ENCODE data around the gene TBC1D22B.
"Not testable (repeated sequence)": the region's sequence is repeated elsewhere in the genome, so short reads cannot be mapped to it uniquely, and the experiment has no call there.

Gene TBC1D22B

DNA sequence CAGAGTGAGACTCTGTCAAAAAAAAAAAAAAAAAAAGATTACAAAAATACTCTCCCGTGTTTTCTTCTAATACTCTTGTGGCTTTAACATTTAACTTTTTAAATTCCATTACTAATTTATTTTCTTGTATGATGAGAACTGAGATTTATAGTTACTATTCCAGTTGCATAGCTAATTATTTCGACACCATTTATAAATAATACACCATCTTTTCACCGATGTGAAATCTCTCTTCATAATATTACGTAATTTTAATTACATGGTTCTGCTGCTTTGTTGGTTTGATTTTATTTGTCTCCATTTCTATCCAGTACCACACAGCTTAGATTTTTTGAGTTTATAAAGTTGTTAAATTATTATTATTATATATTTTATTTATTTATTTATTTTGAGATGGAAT is 42.4 kb downstream of the TBC1D22B start:
- Mint-ChIP-seq H3K4me1 (no peaks in the 10 kb centered on the region), H3K36me3 (peaks cover 86% of the 10 kb centered on the region), H3K4me3 (no peak overlapping the region), H3K27ac (no peak overlapping the region), H3K9me3 (no peaks in the 10 kb centered on the region)
- no peak for DNase-seq (ENCODE audit: low spot score in 2 of 2)
- ATAC-seq, result no peak

DNA sequence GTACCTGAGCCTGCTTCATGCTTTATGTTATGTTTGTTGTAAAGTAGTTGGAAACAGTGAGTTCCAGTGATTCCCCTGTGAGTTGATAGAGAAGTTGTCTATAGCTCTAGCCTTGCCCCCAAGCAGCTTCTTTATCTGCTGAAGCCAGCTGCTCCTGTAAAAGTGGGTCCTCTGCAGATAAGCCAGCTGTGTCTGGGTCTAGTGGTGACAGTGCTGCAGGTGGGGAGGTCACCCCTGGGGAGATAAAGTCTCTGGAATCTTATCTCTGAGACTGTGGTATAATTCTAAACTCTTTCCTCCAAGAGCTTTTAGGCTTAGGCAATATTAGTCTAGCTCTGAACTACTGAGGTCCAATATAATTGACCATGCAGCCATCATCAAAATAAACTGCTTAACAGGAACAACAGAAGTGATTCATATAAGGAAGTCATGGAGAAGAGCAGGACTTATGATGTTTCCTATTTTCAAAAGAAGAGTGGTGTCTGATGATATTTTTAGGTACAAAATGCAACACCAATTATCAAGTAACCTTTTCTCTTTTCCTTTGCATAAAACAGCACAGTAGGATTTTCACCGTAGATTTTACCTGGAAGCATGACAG is 44.6 kb downstream of the TBC1D22B start:
- ATAC-seq (no peak), DNase-seq (ENCODE audit: low spot score in 2 of 2) (no peak)
- Mint-ChIP-seq H3K27ac (peak overlapping the region; percentile 15), H3K4me1 (no peaks in the 10 kb centered on the region), H3K36me3 (peaks cover 80% of the 10 kb centered on the region), H3K9me3 (no peaks in the 10 kb centered on the region), H3K4me3 (no peak overlapping the region)

DNA sequence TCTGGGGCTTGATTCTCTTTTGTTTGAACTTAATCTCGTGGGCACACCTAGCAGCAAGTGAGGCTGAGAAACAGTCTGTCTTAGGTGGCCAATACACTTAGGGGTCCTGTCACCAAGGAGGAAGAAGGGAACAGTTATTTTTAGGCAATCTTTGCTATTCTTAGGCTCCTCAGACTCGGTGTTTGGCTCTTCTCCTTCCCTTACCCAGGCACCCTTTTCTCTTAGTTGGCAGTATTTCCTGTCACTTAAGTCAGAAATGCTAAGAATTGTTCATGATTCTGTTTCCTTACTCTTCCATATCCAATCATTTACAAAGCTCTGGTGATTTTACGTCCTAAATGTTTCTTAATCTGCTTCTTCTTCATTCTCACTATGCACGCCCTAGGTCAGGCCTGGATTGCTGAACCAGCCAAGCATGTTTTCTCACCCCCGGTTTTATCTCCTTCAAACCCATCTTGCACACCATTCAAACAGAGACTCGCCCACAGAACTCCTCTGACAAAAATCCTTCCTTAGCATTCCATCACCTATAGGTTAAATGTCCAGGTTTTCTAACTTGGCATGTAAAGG is 45.6 kb downstream of the TBC1D22B start:
- ATAC-seq (no peak), DNase-seq (ENCODE audit: low spot score in 2 of 2) (no peak)
- Mint-ChIP-seq H3K9me3 (no peaks in the 10 kb centered on the region), H3K4me3 (no peak overlapping the region), H3K27ac (no peak overlapping the region), H3K36me3 (peaks cover 80% of the 10 kb centered on the region), H3K4me1 (no peaks in the 10 kb centered on the region)

DNA sequence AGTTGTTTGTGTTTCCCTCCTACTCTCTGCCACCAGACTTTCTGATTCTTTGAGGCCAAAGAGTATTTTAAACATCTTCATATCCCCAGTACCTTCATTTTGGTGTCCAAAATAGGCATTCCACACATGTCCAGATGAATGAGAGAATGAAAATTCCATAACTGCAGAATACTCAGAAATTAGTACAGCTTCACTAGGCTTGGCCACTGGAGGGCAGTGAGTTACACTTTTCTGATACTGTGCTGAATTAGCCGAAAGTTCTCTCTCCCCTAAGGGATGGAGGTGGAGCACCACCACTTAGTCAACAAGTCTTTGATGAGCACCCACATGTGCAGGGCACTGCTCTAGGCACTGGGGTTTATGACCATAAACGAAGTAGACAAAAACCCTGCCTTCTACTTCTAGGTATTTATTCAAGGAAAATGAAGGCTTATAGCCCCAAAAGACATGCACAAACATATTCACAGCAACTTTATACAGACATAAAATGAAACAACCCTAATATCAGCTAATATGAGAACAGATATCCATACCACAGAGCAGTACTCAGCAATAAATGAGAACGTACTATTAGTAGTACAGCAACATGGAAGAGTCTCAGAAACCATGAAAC is 46.4 kb downstream of the TBC1D22B start:
- H3K36me3 Mint-ChIP-seq, result peaks cover 74% of the 10 kb centered on the region
- no peaks in the 10 kb centered on the region for H3K9me3 Mint-ChIP-seq
- no peaks in the 10 kb centered on the region for H3K4me1 Mint-ChIP-seq
- H3K4me3 Mint-ChIP-seq, result no peak overlapping the region
- ATAC-seq (peak; percentile 51), DNase-seq (ENCODE audit: low spot score in 2 of 2) (no peak)
- no peak overlapping the region for H3K27ac Mint-ChIP-seq

DNA sequence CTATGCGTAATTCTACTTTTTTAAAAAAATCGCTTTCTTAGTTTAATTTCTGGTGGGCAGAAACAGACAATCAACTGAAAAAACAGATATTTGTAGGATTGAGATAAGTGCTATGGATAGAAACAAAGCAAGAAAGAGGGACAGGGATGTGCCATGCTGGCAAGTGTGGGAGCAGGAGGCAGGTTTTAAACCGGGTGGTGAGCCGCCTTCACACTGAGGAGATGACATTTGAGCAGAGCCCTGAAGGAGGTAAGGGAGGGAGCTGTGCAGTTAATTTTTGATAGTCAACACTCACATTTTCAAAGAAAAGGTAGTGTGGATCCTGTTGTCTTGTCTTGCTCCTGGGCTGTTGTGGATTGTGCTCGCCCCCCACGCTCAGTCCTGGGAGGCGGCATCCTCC is 47.2 kb downstream of the TBC1D22B start:
- Mint-ChIP-seq H3K27ac (no peak overlapping the region), H3K4me3 (no peak overlapping the region), H3K4me1 (no peaks in the 10 kb centered on the region), H3K9me3 (no peaks in the 10 kb centered on the region), H3K36me3 (peaks cover 72% of the 10 kb centered on the region)
- DNase-seq (ENCODE audit: low spot score in 2 of 2) (no peak), ATAC-seq (no peak)

DNA sequence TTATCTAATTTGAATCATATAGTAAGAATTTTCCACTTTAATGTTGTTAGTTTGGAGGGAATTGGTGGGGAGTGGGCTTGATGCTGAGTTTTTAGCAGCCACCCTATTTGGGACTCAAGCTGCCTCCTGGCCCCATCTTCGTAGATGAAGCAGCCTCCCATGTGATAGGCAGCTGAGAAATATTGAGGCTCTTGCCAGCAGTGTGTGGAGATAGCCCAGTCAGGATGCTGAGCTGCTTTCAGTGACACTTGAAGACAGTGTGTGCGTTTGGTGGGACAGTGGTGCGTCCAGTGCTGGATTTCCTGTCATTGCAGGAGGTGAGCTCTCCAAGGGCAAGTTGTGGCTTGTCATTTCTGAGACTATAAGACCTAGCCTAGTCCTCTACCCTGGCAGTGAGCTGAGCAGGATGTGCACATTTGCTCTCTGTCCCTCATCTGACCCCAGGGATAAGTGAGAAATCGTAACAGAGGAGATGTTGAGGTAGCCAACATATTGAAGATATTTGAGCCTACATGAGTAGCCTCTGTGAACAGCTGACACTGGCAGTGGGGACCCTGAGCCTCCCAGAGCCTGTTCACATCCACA is 48.4 kb downstream of the TBC1D22B start:
- no peaks in the 10 kb centered on the region for H3K4me1 Mint-ChIP-seq
- H3K36me3 Mint-ChIP-seq, result peaks cover 66% of the 10 kb centered on the region
- H3K4me3 Mint-ChIP-seq, result no peak overlapping the region
- peak overlapping the region; percentile 23 for H3K27ac Mint-ChIP-seq
- no peak for DNase-seq (ENCODE audit: low spot score in 2 of 2)
- ATAC-seq, result no peak
- H3K9me3 Mint-ChIP-seq, result no peaks in the 10 kb centered on the region

DNA sequence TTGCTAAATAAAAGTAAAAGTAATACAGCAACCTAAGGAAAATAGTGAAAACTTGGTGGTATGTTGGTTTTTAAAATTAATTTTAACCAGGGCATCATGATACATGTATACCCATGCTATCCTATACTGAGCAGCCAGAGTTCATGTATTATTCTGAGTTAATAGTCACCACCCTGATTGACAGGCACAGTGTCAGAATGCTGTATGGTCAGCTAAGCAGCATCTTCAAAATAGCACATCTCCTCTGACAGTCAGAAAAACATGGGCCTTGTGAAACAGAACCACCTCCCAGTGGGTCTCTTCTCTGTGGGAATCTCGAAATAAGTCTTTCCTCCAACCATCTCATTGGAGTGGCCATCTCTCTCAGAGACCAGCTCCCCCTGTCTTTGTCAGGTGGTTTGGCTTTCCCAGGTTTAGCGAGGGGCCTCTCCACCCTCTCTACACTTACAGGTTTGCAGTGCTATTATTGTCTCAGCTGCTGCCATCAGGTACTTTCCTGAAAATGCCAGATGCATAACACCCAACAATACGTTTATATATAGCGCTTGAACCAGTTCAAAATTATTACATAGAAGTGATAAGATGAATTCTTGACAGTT is 49.2 kb downstream of the TBC1D22B start:
- no peaks in the 10 kb centered on the region for H3K4me1 Mint-ChIP-seq
- no peak overlapping the region for H3K4me3 Mint-ChIP-seq

DNA sequence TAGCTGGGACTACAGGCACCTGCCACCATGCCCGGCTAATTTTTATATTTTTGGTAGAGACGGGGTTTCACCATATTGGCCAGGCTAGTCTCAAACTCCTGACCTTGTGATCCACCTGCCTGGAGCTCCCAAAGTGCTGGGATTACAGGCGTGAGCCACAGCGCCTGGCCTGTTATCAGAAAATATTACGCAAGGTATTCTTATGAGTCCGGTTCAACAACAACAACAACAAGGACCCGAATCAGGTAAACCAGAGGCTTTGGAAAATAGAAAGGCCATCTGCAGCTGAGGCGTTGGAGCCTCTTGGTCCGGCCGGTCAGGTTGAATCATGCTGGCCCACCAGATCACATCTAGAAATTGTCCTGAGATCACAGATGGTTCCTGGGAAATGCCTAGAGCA is 49.9 kb downstream of the TBC1D22B start:
- not testable (repeated sequence) for H3K9me3 Mint-ChIP-seq; H3K27ac Mint-ChIP-seq; ATAC-seq; H3K4me3 Mint-ChIP-seq; DNase-seq (ENCODE audit: low spot score in 2 of 2); H3K4me1 Mint-ChIP-seq
- H3K36me3 Mint-ChIP-seq, result peaks cover 67% of the 10 kb centered on the region

More for the DNA sequence above, 49.2 kb downstream of the TBC1D22B start:
- Mint-ChIP-seq H3K27ac (no peak overlapping the region), H3K9me3 (no peaks in the 10 kb centered on the region), H3K36me3 (peaks cover 67% of the 10 kb centered on the region)
- ATAC-seq (no peak), DNase-seq (ENCODE audit: low spot score in 2 of 2) (no peak)

DNA sequence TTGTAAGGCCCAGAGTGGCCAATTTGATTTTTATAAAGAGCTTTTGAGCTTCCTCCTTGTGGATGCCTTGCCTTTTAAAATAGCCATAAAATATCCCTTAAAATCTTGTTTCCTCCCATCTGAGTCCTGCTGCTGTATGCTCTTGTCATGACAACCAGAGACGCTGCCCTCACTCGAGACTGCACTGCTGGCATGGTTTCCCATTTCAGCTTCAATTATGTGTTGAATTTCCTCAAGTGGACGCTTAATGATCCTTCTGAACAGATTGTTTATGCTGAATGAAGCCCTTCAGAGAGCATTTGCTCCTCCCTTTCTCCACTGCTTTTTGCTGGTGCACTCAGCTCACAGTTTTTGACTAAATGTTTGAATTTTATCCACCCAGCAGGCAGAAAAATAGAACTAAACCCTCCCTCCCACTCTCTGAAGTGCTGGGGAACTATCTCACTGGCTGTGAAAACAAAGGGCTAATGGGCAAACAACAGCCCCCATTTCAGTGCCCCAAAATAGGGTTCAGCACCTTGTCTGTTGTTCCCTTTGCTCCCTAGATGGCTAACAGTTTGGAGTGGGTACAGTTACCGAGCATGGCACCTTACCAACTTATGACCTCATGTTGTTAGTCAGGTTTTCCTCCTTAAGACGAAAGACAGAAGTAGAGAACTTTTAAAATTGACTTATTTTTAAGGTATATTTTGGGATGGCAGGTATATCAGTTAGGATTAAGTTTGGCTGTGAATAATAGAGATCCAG is 50.7 kb downstream of the TBC1D22B start:
- no peaks in the 10 kb centered on the region for H3K9me3 Mint-ChIP-seq
- no peak for ATAC-seq
- DNase-seq (ENCODE audit: low spot score in 2 of 2), result no peak
- H3K36me3 Mint-ChIP-seq, result peaks cover 64% of the 10 kb centered on the region
- no peak overlapping the region for H3K27ac Mint-ChIP-seq
- no peaks in the 10 kb centered on the region for H3K4me1 Mint-ChIP-seq
- H3K4me3 Mint-ChIP-seq, result no peak overlapping the region

DNA sequence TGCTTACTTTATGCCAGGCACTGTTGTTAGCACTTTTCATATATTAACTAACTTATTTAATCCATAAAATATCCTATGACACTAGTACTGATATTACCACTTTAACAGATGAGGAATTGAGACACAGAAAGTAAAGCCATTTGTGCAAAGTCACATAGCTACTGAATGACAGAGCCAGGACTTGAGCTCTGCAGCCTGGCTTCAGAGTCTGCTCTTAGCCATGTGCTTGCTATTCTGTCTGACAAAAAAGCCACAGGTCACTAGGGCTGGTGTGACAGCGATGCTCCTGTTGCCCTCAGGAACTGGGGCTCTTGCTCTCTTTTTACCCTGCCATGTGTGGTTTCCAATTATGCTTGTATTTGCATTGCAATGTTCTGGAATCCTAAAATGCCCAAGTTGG is 51.5 kb downstream of the TBC1D22B start:
- H3K36me3 Mint-ChIP-seq, result peaks cover 63% of the 10 kb centered on the region
- DNase-seq (ENCODE audit: low spot score in 2 of 2) (no peak), ATAC-seq (no peak)
- no peaks in the 10 kb centered on the region for H3K4me1 Mint-ChIP-seq
- no peak overlapping the region for H3K4me3 Mint-ChIP-seq
- H3K9me3 Mint-ChIP-seq, result no peaks in the 10 kb centered on the region
- no peak overlapping the region for H3K27ac Mint-ChIP-seq

DNA sequence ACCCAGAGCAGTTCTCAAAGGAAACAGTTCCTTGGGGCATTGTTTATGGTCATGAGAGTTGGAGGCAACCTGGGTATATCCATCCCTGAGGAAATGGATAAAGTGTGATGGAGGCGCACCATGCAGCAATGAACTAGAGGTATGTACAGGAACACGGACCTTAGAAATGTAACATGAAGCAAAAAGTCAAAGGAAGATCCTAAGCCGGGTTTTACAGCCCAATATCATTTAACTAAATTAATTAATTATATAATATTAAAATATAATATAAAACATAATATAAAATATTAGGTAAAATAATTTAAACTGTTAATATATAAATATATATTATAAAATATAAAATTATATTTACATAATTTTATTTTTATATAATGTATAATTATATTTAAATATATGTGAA is 52.1 kb downstream of the TBC1D22B start:
- ATAC-seq (no peak), DNase-seq (ENCODE audit: low spot score in 2 of 2) (no peak)
- Mint-ChIP-seq H3K27ac (no peak overlapping the region), H3K9me3 (no peaks in the 10 kb centered on the region), H3K4me3 (no peak overlapping the region), H3K4me1 (peaks cover 2% of the 10 kb centered on the region), H3K36me3 (peaks cover 57% of the 10 kb centered on the region)

DNA sequence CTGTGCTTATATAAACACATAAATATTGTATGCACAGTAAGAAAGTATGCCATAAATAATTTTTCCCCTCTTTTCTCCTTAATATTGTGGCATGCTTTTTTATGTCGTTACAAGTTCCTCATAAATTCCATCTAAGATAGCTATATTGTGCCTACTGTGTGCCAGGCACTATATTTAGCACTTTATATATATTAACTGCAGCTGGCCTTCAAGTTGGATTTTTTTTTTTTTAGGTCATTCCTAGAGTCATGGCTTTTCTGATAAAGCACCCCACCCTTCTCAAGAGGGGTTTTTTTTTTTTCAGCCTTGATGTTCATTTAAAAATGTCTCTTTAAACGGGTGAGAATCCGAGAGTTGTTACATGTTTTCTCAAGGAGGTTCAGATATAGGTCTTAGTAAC is 53.4 kb downstream of the TBC1D22B start:
- Mint-ChIP-seq H3K4me1 (peaks cover 6% of the 10 kb centered on the region), H3K36me3 (peaks cover 51% of the 10 kb centered on the region), H3K27ac (no peak overlapping the region), H3K4me3 (no peak overlapping the region), H3K9me3 (no peaks in the 10 kb centered on the region)
- DNase-seq (ENCODE audit: low spot score in 2 of 2) (no peak), ATAC-seq (no peak)

DNA sequence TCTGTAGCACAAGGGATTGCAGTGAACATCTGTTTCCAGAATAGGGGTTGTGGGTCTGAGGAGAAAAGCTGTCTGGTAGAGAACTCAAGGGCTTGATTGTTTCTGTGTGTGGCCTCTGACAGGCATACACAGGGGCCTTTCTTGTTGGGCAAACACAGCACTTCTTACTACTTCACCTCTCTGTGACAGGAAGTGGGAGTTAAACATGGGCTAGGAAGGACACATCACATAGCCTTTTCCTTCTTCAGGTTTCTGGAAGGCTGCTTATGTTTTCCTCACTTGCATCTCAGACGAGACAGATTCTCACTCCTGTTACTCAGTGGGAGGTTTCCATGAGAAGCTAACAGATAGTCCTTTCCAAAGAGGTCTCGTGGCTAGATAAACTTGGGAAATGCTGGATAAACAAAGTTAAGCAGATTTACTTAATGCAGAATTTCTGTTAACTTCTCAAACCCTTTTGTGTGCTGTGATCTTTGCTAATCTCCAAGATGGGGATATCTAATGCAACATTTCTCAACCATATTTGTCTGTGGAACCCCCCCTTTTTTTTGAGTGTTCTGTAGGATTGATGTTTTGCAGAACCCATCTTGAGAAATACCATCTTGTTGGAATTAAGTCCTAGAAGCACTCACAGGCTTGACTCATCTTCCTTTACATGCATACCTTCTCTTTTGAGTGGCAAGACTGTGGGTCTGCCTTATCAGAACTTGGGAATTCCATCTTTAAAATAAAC is 54.3 kb downstream of the TBC1D22B start:
- H3K36me3 Mint-ChIP-seq, result peaks cover 48% of the 10 kb centered on the region
- no peaks in the 10 kb centered on the region for H3K9me3 Mint-ChIP-seq
- no peak overlapping the region for H3K27ac Mint-ChIP-seq
- peaks cover 6% of the 10 kb centered on the region for H3K4me1 Mint-ChIP-seq
- H3K4me3 Mint-ChIP-seq, result no peak overlapping the region
- DNase-seq (ENCODE audit: low spot score in 2 of 2) (no peak), ATAC-seq (no peak)

DNA sequence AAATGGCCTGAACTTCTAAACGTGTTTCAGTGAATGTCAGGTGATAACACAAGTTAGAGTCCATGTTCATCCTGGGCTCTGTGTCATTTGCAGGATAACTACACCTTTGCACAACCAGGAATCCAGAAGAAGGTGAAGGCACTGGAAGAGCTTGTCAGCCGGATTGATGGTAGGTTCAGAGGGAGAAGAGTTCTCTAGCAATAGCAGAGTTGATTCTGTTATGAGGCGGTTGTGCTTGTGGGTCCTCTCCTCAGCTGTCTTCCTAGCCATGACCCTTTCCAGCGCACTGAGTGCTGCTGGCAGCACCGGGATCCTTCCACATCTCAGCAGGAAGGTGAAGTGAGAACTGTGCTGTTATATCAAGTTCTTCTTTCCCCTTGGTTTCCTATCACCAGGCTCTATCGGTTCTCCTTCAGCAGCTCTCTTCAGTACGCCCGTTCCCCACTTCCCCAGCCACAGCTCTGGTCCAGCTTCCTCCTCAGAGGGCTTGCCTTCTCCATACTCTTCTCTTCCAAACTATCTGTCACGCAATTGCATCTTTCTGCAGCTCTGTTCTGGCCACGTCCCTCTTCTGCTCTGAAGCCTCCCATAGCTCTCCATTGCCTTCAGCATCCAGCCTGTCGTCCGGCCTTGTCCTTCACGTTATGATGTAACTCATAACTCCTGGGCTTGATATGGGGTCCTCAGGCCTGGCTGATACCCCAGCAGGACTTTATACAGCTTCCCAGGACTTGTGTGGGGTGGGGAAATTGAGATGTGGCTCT is 56.3 kb downstream of the TBC1D22B start:
- H3K27ac Mint-ChIP-seq, result peak overlapping the region; percentile 38
- H3K4me1 Mint-ChIP-seq, result peaks cover 6% of the 10 kb centered on the region
- H3K4me3 Mint-ChIP-seq, result no peak overlapping the region
- peaks cover 34% of the 10 kb centered on the region for H3K36me3 Mint-ChIP-seq
- no peak for ATAC-seq
- DNase-seq (ENCODE audit: low spot score in 2 of 2), result no peak
- H3K9me3 Mint-ChIP-seq, result no peaks in the 10 kb centered on the region
